HepG2 (cell line): ENCODE results near the gene RARA. TPM values are rescaled to one million over a fixed set of nuclear protein-coding genes. Genes with fewer than 3 reads are reported as not detected.

Experiments
- ATAC-seq: fragments of 200-7000 bp; cut with Tn5 transposase; 3 replicates; pipeline ENCODE4 v1.9.1; 2020; ENCODE audit warnings: mild to moderate bottlenecking, moderate library complexity
- BruUV-seq: library from RNA; stranded (reverse); fragments of 400-500 nt; replicated peaks from 2 replicates; lab custom pipeline; 2021; lab: Mats Ljungman, UMichigan
- CTCF ChIA-PET: fragments of 300-600 bp; formaldehyde crosslinking; extraction: SDS; loops from one replicate; lab custom pipeline; 2021; ENCODE audit warnings: low total read pairs, inconsistent platforms, low intra/inter-chr PET ratio; lab: Yijun Ruan, JAX
- POLR2A ChIA-PET: fragments of 350-600 bp; sonication (Branson Sonifier 250); formaldehyde crosslinking; loops from one replicate; lab custom pipeline; 2020; ENCODE audit warnings: antibody characterized with exemption, inconsistent platforms; lab: Yijun Ruan, JAX
- DNase-seq: peaks from one replicate; pipeline ENCODE4 v3.0.0-alpha.2; 2015; ENCODE audit warnings: low spot score
- FAIRE-seq: peaks from 3 replicates; lab custom pipeline; 2011; peaks lifted over from hg19 to GRCh38; lab: Jason Lieb, UNC
- H2AFZ ChIP-seq: one replicate; pipeline ENCODE4 v1.6.1; 2011; ENCODE audit warnings: low read length, inconsistent platforms
- H3K27ac ChIP-seq: fragments of 300-600 bp; 3 replicates; pipeline ENCODE4 v1.8.0; 2011; ENCODE audit warnings: mixed run types, mild to moderate bottlenecking, mixed read lengths, low read length, inconsistent platforms; ENCODE audit not compliant: insufficient read depth; ENCODE audit errors: extremely low read length
- H3K27me3 ChIP-seq, 2 experiments: fragments of 200-600 bp in 1 of 2; 2 replicates in 1 of 2; 3 replicates in 1 of 2; pipeline versions ENCODE4 v1.6.0 to v1.8.0; 2011; ENCODE audit warnings: low read length in 2 of 2, mild to moderate bottlenecking in 2 of 2, moderate library complexity in 2 of 2, inconsistent platforms in 1 of 2; ENCODE audit not compliant: insufficient read depth in 2 of 2, control insufficient read depth in 1 of 2
- H3K36me3 ChIP-seq, 2 experiments: fragments of 200-600 bp in 1 of 2; replicated peaks in 1 of 2; 2 replicates in 1 of 2; 3 replicates in 1 of 2; pipeline versions ENCODE4 v1.5.1 to v1.8.0; 2011; ENCODE audit warnings: low read length in 2 of 2, inconsistent platforms in 1 of 2; ENCODE audit not compliant: insufficient read depth in 2 of 2, control insufficient read depth in 1 of 2
- H3K4me1 ChIP-seq: 2 replicates; pipeline ENCODE4 v1.5.1; 2012; ENCODE audit warnings: low read length, inconsistent platforms; ENCODE audit not compliant: insufficient read depth
- H3K4me2 ChIP-seq: 2 replicates; pipeline ENCODE4 v1.6.0; 2011; ENCODE audit warnings: low read depth, low read length, inconsistent platforms
- H3K4me3 ChIP-seq, 3 experiments: fragments of 200-600 bp in 1 of 3; sonication (generic), shearing (Covaris generic) in 1 of 3; replicated peaks in 1 of 3; 2 replicates each; pipeline ENCODE4 v1.5.1; 2011 to 2016; ENCODE audit warnings: low read length in 3 of 3, inconsistent platforms in 2 of 3, low read depth in 2 of 3, mild to moderate bottlenecking in 2 of 3, control low read depth in 1 of 3, mixed read lengths in 1 of 3; ENCODE audit not compliant: insufficient read depth in 1 of 3
- H3K79me2 ChIP-seq: one replicate; pipeline ENCODE4 v1.6.1; 2011; ENCODE audit warnings: low read length, inconsistent platforms; ENCODE audit not compliant: insufficient read depth
- H3K9ac ChIP-seq: 2 replicates; pipeline ENCODE4 v1.6.0; 2011; ENCODE audit warnings: mild to moderate bottlenecking, low read depth, low read length, inconsistent platforms; ENCODE audit not compliant: insufficient read depth
- H3K9me3 ChIP-seq: 2 replicates; pipeline ENCODE4 v1.5.1; 2012; ENCODE audit warnings: mild to moderate bottlenecking, low read length
- H4K20me1 ChIP-seq: 2 replicates; pipeline ENCODE4 v1.6.0; 2011; ENCODE audit warnings: inconsistent platforms, mild to moderate bottlenecking, low read length, moderate library complexity; ENCODE audit not compliant: insufficient read depth
- ASH2L ChIP-seq: fragments of 300-600, 200-600 bp; sonication (generic); IDR thresholded peaks from 2 replicates; pipeline ENCODE4 v1.7.0; 2017; ENCODE audit warnings: low read depth, mild to moderate bottlenecking, moderate library complexity, mixed read lengths, low read length; ENCODE audit not compliant: insufficient read length
- CREM ChIP-seq, 2 experiments: sonication (generic) in 1 of 2; formaldehyde crosslinking in 1 of 2; IDR thresholded peaks; 2 replicates each; pipeline versions ENCODE4 v1.4.0 to v1.6.1; 2016 to 2020; ENCODE audit warnings: antibody characterized with exemption in 1 of 2, mild to moderate bottlenecking in 1 of 2, missing genetic modification reagents in 1 of 2
- DNMT1 ChIP-seq: sonication (generic); formaldehyde crosslinking; IDR thresholded peaks from 2 replicates; pipeline ENCODE4 v1.5.1; 2020; ENCODE audit warnings: mild to moderate bottlenecking, missing genetic modification reagents
- ZFP36L2 ChIP-seq: sonication (generic); formaldehyde crosslinking; IDR thresholded peaks from 2 replicates; pipeline ENCODE4 v1.4.0; 2020; ENCODE audit warnings: missing genetic modification reagents
- ZNF576 ChIP-seq: sonication (generic); formaldehyde crosslinking; IDR thresholded peaks from 2 replicates; pipeline ENCODE4 v1.4.0; 2020; ENCODE audit warnings: mild to moderate bottlenecking, missing genetic modification reagents
- ZNF7 ChIP-seq: IDR thresholded peaks from 2 replicates; pipeline ENCODE4 v1.6.1; 2016; ENCODE audit warnings: missing biosample characterization, missing genetic modification reagents
- WGBS: methylation state at CpG from one replicate; pipeline ENCODE4 v1.1.6; 2017; ENCODE audit warnings: low lambda C conversion rate; 5-methylcytosine and 5-hydroxymethylcytosine counted together
- in situ Hi-C: cut with HindIII; loops from 2 replicates; pipeline ENCODE4 v1.10.0; 2017; ENCODE audit warnings: low pct_unique_long_range_greater_than_20kb; ENCODE audit not compliant: extremely low pct_ligation_motif_present
- intact Hi-C: fragments of 100-400 bp; cut with micrococcal nuclease; formaldehyde crosslinking; loops from one replicate; pipeline ENCODE4 v1.10.0; 2022; ENCODE audit not compliant: unreplicated experiment
- polyA plus RNA-seq, 8 experiments: library from polyadenylated mRNA; depleted of rRNA in 3 of 8; stranded (reverse) in 7 of 8; unstranded in 1 of 8; fragments of >200 nt; fragmentation: Illumina TruSeq in 4 of 8; extraction: Trizol in 4 of 8; gene quantifications; 2 replicates each; pipeline versions ENCODE4 v1.2.1 to v1.2.3, GENCODE V29; 2011 to 2016; ENCODE audit warnings: low read depth in 4 of 8, missing spikeins in 1 of 8, mixed read lengths in 1 of 8; ENCODE audit not compliant: insufficient read depth in 1 of 8
- total RNA-seq, 5 experiments: library from RNA; depleted of rRNA; stranded (reverse); fragments of >200 nt; fragmentation: Illumina TruSeq; extraction: Trizol; gene quantifications; 2 replicates each; pipeline ENCODE4 v1.2.3, GENCODE V29; 2016; ENCODE audit warnings: low read depth in 1 of 5
- TF ChIP-seq, protein P1 (sequence below): sonication (generic); formaldehyde crosslinking; IDR thresholded peaks from 2 replicates; pipeline ENCODE4 v1.5.0; 2020; ENCODE audit warnings: missing genetic modification reagents, mild to moderate bottlenecking, borderline replicate concordance
- TF ChIP-seq, protein P2 (sequence below): sonication (generic); formaldehyde crosslinking; IDR thresholded peaks from 2 replicates; pipeline ENCODE4 v1.4.0; 2020; ENCODE audit warnings: mild to moderate bottlenecking, missing genetic modification reagents
- TF ChIP-seq, protein P3 (sequence below): fragments of 450-650 bp; IDR thresholded peaks from 2 replicates; pipeline ENCODE4 v1.6.1; 2016
- TF ChIP-seq, protein P4 (sequence below): sonication (generic); formaldehyde crosslinking; IDR thresholded peaks from 2 replicates; pipeline ENCODE4 v1.8.1; 2022; ENCODE audit warnings: low read depth, mild to moderate bottlenecking, missing genetic modification reagents
- TF ChIP-seq, protein P5 (sequence below): sonication (generic); formaldehyde crosslinking; IDR thresholded peaks from 2 replicates; pipeline ENCODE4 v1.4.0; 2020; ENCODE audit warnings: missing genetic modification reagents

Gene RARA
- total and polyA plus RNA-seq, 2 of the 13 experiments (the other 11 are each of a cell fraction or from before 2014, with no cell fraction given) = 6.4 to 8.6 TPM

DNA sequence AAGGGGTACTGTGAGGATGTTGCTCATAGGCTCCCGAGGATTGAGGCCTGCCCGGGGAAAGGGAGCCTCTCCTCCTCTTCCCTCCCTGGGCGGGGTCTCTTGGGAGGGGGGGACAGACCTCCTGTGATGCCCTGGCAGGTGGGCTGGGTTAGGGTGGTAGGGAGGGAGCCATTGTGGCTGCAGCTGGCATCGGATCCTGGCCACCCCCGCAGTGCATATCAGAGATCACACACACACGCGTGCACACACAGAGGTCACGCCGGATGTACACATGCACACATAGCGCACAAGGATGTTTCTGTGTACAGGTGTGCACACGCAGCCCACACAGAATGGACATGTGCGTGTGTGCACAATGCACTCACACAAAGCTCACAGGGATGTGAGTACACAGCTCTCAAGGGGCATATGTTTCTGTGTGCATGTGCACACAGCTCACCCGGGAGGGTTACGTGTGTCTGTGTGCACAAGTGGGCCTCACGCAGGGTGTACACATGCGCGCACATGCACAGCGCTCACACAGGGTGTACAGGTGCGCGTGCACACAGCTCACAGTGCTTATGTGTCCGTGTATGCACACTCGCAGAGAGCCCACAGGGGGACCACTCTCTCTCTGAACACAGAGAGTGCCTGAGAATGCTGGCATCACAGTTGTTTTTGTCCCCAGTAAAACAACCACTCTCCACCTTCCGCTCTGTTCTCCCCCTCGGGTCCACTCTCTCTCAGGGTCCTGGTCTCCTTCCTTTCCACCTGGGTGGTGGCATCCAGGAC is 53.1 kb downstream of the RARA start:
- Histone ChIP-seq H3K27ac (no peak overlapping the region), H3K4me2 (peak overlapping the region; percentile 69), H3K27me3 (peaks cover 0 to 11% of the 10 kb centered on the region in 2 experiments; a peak in 2 of 5 replicates), H3K79me2 (no peaks in the 10 kb centered on the region), H4K20me1 (no peaks in the 10 kb centered on the region), H3K4me3 (peak overlapping the region in 2 of 3 experiments; percentile 60 to 67; a peak in 4 of 6 replicates), H3K9me3 (no peaks in the 10 kb centered on the region), H3K36me3 (no peaks in the 10 kb centered on the region), H2AFZ (no peak overlapping the region), H3K4me1 (peaks cover 45% of the 10 kb centered on the region), H3K9ac (peak overlapping the region; percentile 59; the same call in 1 of the 2 replicates)
- FAIRE-seq = no peak
- in situ Hi-C loops (loop anchor here (5.0 kb wide), 1 partner anchor 170 kb away; no protein-coding TSS in a partner anchor), intact Hi-C loops (loop anchor here (1.0 kb wide), 1 partner anchor 86 kb away; no protein-coding TSS in a partner anchor)
- ChIA-PET CTCF (interaction anchor here (0.9 to 2.3 kb wide), 4 partner anchors 52 to 171 kb away, joined by 3 to 7 read pairs (median 5); no protein-coding TSS in a partner anchor), POLR2A (interaction anchor here (0.6 to 3.0 kb wide), 16 partner anchors 10 to 192 kb away, joined by 3 to 11 read pairs (median 4); partner anchors contain the start of genes RARA, TOP2A and WIPF2)
- no TSS peak for BruUV-seq
- peak; percentile 62 for ATAC-seq
- no peak for DNase-seq
- 39% methylated on average over 21 of the region's 24 CpGs for WGBS
- TF ChIP-seq ASH2L (peak; percentile 43), CREM (IDR thresholded peaks at IDR 0.05) (no peak), CREM (CRISPR knock-in tag; IDR thresholded peaks at IDR 0.05) (0 out of 2 replicates have a peak, but pooled peaks have one; percentile 41), ZNF7 (no peak), ZNF576 (CRISPR knock-in tag) (peak; percentile 48; the same call in 1 of the 2 replicates), ZFP36L2 (CRISPR knock-in tag) (peak; percentile 78; the same call in 1 of the 2 replicates), DNMT1 (0 out of 2 replicates have a peak, but pooled peaks have one; percentile 53)
- TF ChIP-seq, protein P1, sequence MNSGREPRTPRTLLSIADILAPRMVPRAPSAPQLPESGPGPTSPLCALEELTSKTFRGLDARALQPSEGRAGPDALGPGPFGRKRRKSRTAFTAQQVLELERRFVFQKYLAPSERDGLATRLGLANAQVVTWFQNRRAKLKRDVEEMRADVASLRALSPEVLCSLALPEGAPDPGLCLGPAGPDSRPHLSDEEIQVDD = peak; percentile 28; the same call in 1 of the 2 replicates
- TF ChIP-seq, protein P2, sequence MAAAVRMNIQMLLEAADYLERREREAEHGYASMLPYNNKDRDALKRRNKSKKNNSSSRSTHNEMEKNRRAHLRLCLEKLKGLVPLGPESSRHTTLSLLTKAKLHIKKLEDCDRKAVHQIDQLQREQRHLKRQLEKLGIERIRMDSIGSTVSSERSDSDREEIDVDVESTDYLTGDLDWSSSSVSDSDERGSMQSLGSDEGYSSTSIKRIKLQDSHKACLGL = peak; percentile 7; the same call in 1 of the 2 replicates
- TF ChIP-seq, protein P3, sequence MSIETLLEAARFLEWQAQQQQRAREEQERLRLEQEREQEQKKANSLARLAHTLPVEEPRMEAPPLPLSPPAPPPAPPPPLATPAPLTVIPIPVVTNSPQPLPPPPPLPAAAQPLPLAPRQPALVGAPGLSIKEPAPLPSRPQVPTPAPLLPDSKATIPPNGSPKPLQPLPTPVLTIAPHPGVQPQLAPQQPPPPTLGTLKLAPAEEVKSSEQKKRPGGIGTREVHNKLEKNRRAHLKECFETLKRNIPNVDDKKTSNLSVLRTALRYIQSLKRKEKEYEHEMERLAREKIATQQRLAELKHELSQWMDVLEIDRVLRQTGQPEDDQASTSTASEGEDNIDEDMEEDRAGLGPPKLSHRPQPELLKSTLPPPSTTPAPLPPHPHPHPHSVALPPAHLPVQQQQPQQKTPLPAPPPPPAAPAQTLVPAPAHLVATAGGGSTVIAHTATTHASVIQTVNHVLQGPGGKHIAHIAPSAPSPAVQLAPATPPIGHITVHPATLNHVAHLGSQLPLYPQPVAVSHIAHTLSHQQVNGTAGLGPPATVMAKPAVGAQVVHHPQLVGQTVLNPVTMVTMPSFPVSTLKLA = peak; percentile 8; the same call in 1 of the 2 replicates
- TF ChIP-seq, protein P4, sequence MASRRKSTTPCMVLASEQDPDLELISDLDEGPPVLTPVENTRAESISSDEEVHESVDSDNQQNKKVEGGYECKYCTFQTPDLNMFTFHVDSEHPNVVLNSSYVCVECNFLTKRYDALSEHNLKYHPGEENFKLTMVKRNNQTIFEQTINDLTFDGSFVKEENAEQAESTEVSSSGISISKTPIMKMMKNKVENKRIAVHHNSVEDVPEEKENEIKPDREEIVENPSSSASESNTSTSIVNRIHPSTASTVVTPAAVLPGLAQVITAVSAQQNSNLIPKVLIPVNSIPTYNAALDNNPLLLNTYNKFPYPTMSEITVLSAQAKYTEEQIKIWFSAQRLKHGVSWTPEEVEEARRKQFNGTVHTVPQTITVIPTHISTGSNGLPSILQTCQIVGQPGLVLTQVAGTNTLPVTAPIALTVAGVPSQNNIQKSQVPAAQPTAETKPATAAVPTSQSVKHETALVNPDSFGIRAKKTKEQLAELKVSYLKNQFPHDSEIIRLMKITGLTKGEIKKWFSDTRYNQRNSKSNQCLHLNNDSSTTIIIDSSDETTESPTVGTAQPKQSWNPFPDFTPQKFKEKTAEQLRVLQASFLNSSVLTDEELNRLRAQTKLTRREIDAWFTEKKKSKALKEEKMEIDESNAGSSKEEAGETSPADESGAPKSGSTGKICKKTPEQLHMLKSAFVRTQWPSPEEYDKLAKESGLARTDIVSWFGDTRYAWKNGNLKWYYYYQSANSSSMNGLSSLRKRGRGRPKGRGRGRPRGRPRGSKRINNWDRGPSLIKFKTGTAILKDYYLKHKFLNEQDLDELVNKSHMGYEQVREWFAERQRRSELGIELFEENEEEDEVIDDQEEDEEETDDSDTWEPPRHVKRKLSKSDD = 0 out of 2 replicates have a peak, but pooled peaks have one; percentile 2
- TF ChIP-seq, protein P5, sequence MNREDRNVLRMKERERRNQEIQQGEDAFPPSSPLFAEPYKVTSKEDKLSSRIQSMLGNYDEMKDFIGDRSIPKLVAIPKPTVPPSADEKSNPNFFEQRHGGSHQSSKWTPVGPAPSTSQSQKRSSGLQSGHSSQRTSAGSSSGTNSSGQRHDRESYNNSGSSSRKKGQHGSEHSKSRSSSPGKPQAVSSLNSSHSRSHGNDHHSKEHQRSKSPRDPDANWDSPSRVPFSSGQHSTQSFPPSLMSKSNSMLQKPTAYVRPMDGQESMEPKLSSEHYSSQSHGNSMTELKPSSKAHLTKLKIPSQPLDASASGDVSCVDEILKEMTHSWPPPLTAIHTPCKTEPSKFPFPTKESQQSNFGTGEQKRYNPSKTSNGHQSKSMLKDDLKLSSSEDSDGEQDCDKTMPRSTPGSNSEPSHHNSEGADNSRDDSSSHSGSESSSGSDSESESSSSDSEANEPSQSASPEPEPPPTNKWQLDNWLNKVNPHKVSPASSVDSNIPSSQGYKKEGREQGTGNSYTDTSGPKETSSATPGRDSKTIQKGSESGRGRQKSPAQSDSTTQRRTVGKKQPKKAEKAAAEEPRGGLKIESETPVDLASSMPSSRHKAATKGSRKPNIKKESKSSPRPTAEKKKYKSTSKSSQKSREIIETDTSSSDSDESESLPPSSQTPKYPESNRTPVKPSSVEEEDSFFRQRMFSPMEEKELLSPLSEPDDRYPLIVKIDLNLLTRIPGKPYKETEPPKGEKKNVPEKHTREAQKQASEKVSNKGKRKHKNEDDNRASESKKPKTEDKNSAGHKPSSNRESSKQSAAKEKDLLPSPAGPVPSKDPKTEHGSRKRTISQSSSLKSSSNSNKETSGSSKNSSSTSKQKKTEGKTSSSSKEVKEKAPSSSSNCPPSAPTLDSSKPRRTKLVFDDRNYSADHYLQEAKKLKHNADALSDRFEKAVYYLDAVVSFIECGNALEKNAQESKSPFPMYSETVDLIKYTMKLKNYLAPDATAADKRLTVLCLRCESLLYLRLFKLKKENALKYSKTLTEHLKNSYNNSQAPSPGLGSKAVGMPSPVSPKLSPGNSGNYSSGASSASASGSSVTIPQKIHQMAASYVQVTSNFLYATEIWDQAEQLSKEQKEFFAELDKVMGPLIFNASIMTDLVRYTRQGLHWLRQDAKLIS (CRISPR knock-in tag) = peak; percentile 57; the same call in 1 of the 2 replicates
